ENCODE data around the gene GPT2.

DNA sequence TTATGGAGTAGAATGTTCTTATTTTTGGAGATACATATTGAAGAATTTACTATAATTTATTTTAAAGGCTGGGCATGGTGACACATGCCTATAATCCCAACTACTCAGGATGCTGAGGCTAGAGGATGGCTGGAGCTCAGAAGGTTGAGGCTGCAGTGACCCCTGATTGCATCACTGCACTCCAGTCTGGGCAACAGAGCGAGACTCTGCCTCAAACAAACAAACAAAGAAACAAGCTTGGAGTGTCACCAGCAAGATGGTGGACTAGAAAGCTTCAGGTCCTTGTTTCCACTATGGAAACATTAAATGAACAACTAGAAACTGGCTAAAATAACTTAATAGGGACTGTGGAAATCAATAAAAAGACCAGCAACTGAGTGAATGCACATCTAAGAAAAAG is 17.9 kb upstream of the GPT2 start:
- TF ChIP-seq, protein P1, sequence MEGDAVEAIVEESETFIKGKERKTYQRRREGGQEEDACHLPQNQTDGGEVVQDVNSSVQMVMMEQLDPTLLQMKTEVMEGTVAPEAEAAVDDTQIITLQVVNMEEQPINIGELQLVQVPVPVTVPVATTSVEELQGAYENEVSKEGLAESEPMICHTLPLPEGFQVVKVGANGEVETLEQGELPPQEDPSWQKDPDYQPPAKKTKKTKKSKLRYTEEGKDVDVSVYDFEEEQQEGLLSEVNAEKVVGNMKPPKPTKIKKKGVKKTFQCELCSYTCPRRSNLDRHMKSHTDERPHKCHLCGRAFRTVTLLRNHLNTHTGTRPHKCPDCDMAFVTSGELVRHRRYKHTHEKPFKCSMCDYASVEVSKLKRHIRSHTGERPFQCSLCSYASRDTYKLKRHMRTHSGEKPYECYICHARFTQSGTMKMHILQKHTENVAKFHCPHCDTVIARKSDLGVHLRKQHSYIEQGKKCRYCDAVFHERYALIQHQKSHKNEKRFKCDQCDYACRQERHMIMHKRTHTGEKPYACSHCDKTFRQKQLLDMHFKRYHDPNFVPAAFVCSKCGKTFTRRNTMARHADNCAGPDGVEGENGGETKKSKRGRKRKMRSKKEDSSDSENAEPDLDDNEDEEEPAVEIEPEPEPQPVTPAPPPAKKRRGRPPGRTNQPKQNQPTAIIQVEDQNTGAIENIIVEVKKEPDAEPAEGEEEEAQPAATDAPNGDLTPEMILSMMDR (conservative IDR thresholded peaks at IDR 0.05 in 1 of 2, IDR thresholded peaks at IDR 0.05 in 1 of 2; ENCODE audit: extremely low read depth in 1 of 2, insufficient read depth in 1 of 2, low read depth in 1 of 2, low read length in 2 of 2): no peak
- no peak for TF ChIP-seq EZH2 (IDR thresholded peaks at IDR 0.05; ENCODE audit: borderline replicate concordance, low read length)

All from mammary epithelial cell (primary cell).